GM23338 (cell line): ENCODE results near the gene PHETA2. TPM values are rescaled to one million over a fixed set of nuclear protein-coding genes. Genes with fewer than 3 reads are reported as not detected.

Source experiments
- ATAC-seq: fragments of 200-7000 bp; cut with Tn5 transposase; 3 replicates; pipeline ENCODE4 v1.9.1; 2020
- DNase-seq: peaks from one replicate; pipeline ENCODE4 v3.0.0-alpha.2; 2015; ENCODE audit warnings: low spot score
- H2AFZ ChIP-seq: fragments of 200-600 bp; sonication (generic); 2 replicates; pipeline ENCODE4 v1.8.0; 2016; ENCODE audit warnings: antibody characterized with exemption, mild to moderate bottlenecking, moderate library complexity
- H3F3A ChIP-seq: fragments of 200-600 bp; sonication (generic); replicated peaks from 2 replicates; pipeline ENCODE4 v1.8.0; 2017; ENCODE audit warnings: antibody characterized with exemption, mixed run types, low read depth
- H3K27ac ChIP-seq: fragments of 200-600 bp; sonication (generic); 2 replicates; pipeline ENCODE4 v1.6.1; 2016; ENCODE audit warnings: low read depth
- H3K27me3 ChIP-seq: fragments of 200-600 bp; sonication (generic); 2 replicates; pipeline ENCODE4 v1.8.0; 2016; ENCODE audit warnings: mild to moderate bottlenecking, mixed run types, moderate library complexity; ENCODE audit not compliant: insufficient read depth
- H3K36me3 ChIP-seq: fragments of 200-600 bp; sonication (generic); 2 replicates; pipeline ENCODE4 v1.8.0; 2016; ENCODE audit warnings: mild to moderate bottlenecking; ENCODE audit not compliant: insufficient read depth
- H3K4me1 ChIP-seq: fragments of 200-600 bp; sonication (generic); 2 replicates; pipeline ENCODE4 v1.8.0; 2016; ENCODE audit warnings: mild to moderate bottlenecking, moderate library complexity; ENCODE audit not compliant: insufficient read depth
- H3K4me2 ChIP-seq: fragments of 200-600 bp; sonication (generic); 2 replicates; pipeline ENCODE4 v1.7.1; 2017; ENCODE audit warnings: mixed run types
- H3K4me3 ChIP-seq: fragments of 200-600 bp; sonication (generic); 2 replicates; pipeline ENCODE4 v1.6.1; 2016; ENCODE audit warnings: mixed run types
- H3K79me2 ChIP-seq: fragments of 200-600 bp; sonication (generic); replicated peaks from 2 replicates; pipeline ENCODE4 v1.8.0; 2017; ENCODE audit warnings: mild to moderate bottlenecking; ENCODE audit not compliant: insufficient read depth
- H3K9me2 ChIP-seq: fragments of 200-600 bp; sonication (generic); 2 replicates; pipeline ENCODE4 v1.8.0; 2017; ENCODE audit not compliant: insufficient read depth
- H4K20me1 ChIP-seq: fragments of 200-600 bp; sonication (generic); replicated peaks from 2 replicates; pipeline ENCODE4 v1.8.0; 2017; ENCODE audit warnings: mild to moderate bottlenecking; ENCODE audit not compliant: insufficient read depth
- H3K27ac Mint-ChIP-seq: 2 replicates; pipeline ENCODE4 v1.8.0; 2020; ENCODE audit warnings: inconsistent platforms, mild to moderate bottlenecking, moderate library complexity, mixed read lengths
- H3K27me3 Mint-ChIP-seq: 3 replicates; pipeline ENCODE4 v1.8.0; 2022; ENCODE audit warnings: low read depth, mild to moderate bottlenecking, moderate library complexity, mixed read lengths, inconsistent platforms; ENCODE audit not compliant: insufficient read depth, poor library complexity
- H3K36me3 Mint-ChIP-seq: 3 replicates; pipeline ENCODE4 v1.8.0; 2021; ENCODE audit warnings: low read depth, mild to moderate bottlenecking, inconsistent platforms, moderate library complexity, mixed read lengths
- H3K4me1 Mint-ChIP-seq: 3 replicates; pipeline ENCODE4 v1.8.0; 2020; ENCODE audit warnings: mild to moderate bottlenecking, inconsistent platforms, mixed read lengths
- H3K4me3 Mint-ChIP-seq: 3 replicates; pipeline ENCODE4 v1.8.0; 2021; ENCODE audit warnings: moderate library complexity, mild to moderate bottlenecking, inconsistent platforms, mixed read lengths
- H3K9me3 Mint-ChIP-seq: 3 replicates; pipeline ENCODE4 v1.8.0; 2020; ENCODE audit warnings: moderate library complexity, mild to moderate bottlenecking, inconsistent platforms, mixed read lengths
- CREB1 ChIP-seq: fragments of 250-450 bp; sonication (Bioruptor Pico); IDR thresholded peaks from 2 replicates; pipeline ENCODE4 v1.5.0; 2020; ENCODE audit warnings: low read depth, mild to moderate bottlenecking, moderate library complexity
- EZH2 ChIP-seq: fragments of 200-600 bp; sonication (generic); IDR thresholded peaks from one replicate; pipeline ENCODE4 v1.8.0; 2017; ENCODE audit warnings: antibody characterized with exemption, mild to moderate bottlenecking, low read depth; ENCODE audit not compliant: unreplicated experiment
- EZH2phosphoT487 ChIP-seq: fragments of 200-600 bp; sonication (generic); IDR thresholded peaks from one replicate; pipeline ENCODE4 v1.8.1; 2018; ENCODE audit warnings: antibody characterized with exemption; ENCODE audit not compliant: unreplicated experiment
- JUNB ChIP-seq: IDR thresholded peaks from one replicate; pipeline ENCODE4 v1.6.1; 2016; ENCODE audit warnings: antibody characterized with exemption; ENCODE audit not compliant: unreplicated experiment
- POLR2AphosphoS5 ChIP-seq: IDR thresholded peaks from 2 replicates; pipeline ENCODE4 v1.6.1; 2016; ENCODE audit warnings: antibody characterized with exemption, low read depth
- STAT1 ChIP-seq: IDR thresholded peaks from one replicate; pipeline ENCODE4 v1.6.1; 2016; ENCODE audit warnings: antibody characterized with exemption; ENCODE audit not compliant: unreplicated experiment
- ZNF114 ChIP-seq: fragments of 250-450 bp; sonication (Bioruptor Pico); IDR thresholded peaks from 2 replicates; pipeline ENCODE4 v1.5.0; 2020; ENCODE audit warnings: mild to moderate bottlenecking, moderate library complexity
- ZNF331 ChIP-seq: fragments of 250-450 bp; sonication (Bioruptor Pico); IDR thresholded peaks from 2 replicates; pipeline ENCODE4 v1.5.0; 2020; ENCODE audit warnings: low read depth, mild to moderate bottlenecking, moderate library complexity
- polyA plus RNA-seq: library from polyadenylated mRNA; unstranded; fragments of >200 nt; fragmentation: Nextera tagmentation; extraction: Ambion mirVana; gene quantifications from 2 replicates; pipeline ENCODE4 v1.2.1, GENCODE V29; 2016
- total RNA-seq: library from RNA; depleted of rRNA; stranded (reverse); fragments of >200 nt; shearing (Covaris generic); gene quantifications from 2 replicates; pipeline ENCODE4 v1.2.3, GENCODE V29; 2014
- TF ChIP-seq, protein P1 (sequence below): fragments of 250-450 bp; sonication (Bioruptor Pico); IDR thresholded peaks from 2 replicates; pipeline ENCODE4 v1.5.0; 2020; ENCODE audit warnings: mild to moderate bottlenecking, moderate library complexity
- TF ChIP-seq, protein P2 (sequence below): IDR thresholded peaks from 2 replicates; pipeline ENCODE4 v1.6.1; 2016; ENCODE audit warnings: antibody characterized with exemption
- TF ChIP-seq, protein P3 (sequence below): IDR thresholded peaks from one replicate; pipeline ENCODE4 v1.6.1; 2018; ENCODE audit warnings: antibody characterized with exemption; ENCODE audit not compliant: unreplicated experiment

PHETA2 gene
- total and polyA plus RNA-seq, 2 experiments from 2014 or later: 4.5 to 7.6 TPM

DNA sequence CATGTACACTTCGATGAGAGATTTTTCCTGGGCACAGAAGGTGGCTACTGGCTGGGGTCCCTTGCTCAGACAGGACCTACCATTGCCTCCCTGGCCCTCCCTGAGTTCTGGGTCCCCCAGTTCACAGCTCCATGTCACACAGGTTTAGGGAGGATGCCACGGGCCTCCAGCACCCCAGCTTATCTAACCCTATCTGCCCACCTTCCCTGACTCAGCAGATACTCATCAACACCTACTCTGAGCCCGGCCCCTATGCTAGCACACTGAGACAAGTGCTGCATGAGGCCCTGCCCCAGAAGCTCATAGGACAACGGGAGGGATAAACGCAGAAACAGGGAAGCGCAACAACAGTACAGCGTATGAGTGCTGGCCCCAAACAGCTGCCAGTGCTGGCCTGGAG, 13.0 kb upstream of the PHETA2 start:
- no peak overlapping the region for H3K27ac ChIP-seq
- Mint-ChIP-seq H3K4me1 (peaks cover 10% of the 10 kb centered on the region), H3K27ac (no peak overlapping the region), H3K27me3 (peaks cover 8% of the 10 kb centered on the region), H3K4me3 (no peak overlapping the region), H3K36me3 (peaks cover 73% of the 10 kb centered on the region), H3K9me3 (peaks cover 29% of the 10 kb centered on the region)
- H4K20me1 ChIP-seq: no peaks in the 10 kb centered on the region
- TF ChIP-seq POLR2AphosphoS5: no peak
- TF ChIP-seq JUNB: no peak
- H3K79me2 ChIP-seq: no peaks in the 10 kb centered on the region
- H3K36me3 ChIP-seq: peaks cover 3% of the 10 kb centered on the region; the same call in 1 of the 2 replicates
- no peak for ATAC-seq
- H3K9me2 ChIP-seq: peaks cover 5% of the 10 kb centered on the region; the same call in 1 of the 2 replicates
- H3K4me3 ChIP-seq: no peak overlapping the region
- H3K4me1 ChIP-seq: peaks cover 9% of the 10 kb centered on the region
- no peaks in the 10 kb centered on the region for H3F3A ChIP-seq
- H3K27me3 ChIP-seq: no peaks in the 10 kb centered on the region
- no peak for DNase-seq
- H2AFZ ChIP-seq: no peak overlapping the region
- H3K4me2 ChIP-seq: no peak overlapping the region

DNA sequence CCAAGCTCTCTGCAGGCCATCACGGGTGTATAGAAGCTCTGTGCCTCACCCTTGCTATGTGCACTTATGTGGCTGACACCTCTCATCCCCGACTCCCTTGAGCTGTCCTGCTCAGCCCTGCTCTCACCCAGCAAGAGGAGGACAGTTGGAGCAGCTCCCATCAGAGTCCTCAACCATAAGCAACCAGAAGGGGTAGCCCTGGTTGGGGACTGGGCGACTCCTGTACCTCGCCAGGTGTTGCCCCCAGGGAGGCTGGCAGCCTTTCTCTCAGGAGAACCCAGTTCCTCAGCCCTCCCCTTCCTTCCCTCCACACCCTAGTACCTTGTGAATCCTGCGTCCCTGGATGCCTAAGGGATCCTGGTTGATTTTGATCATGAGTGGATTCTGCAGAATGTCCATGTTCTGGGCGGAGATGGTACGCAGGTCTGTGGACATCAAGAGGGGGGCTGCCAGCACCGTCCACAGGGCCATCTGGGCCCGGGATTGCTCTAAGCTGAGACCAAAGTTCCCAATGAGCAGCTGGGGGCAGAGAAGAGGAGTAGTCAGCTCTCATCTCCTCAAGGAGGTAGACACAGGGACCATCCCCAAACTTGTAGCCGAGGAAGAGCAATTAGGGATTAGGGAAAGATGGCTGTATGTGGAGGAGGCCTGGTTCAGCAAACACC, 11.4 kb upstream of the PHETA2 start:
- Mint-ChIP-seq H3K36me3 (peaks cover 75% of the 10 kb centered on the region), H3K4me1 (peaks cover 13% of the 10 kb centered on the region), H3K4me3 (no peak overlapping the region), H3K27ac (no peak overlapping the region; the same call in 1 of the 2 replicates), H3K27me3 (peaks cover 9% of the 10 kb centered on the region), H3K9me3 (peaks cover 14% of the 10 kb centered on the region)
- no peak for ATAC-seq
- Histone ChIP-seq H2AFZ (no peak overlapping the region), H3K27ac (no peak overlapping the region), H4K20me1 (no peaks in the 10 kb centered on the region), H3K4me1 (peaks cover 9% of the 10 kb centered on the region), H3K36me3 (peaks cover 3% of the 10 kb centered on the region; the same call in 1 of the 2 replicates), H3F3A (no peaks in the 10 kb centered on the region), H3K79me2 (no peaks in the 10 kb centered on the region), H3K4me2 (no peak overlapping the region), H3K9me2 (peaks cover 5% of the 10 kb centered on the region; the same call in 1 of the 2 replicates), H3K27me3 (no peaks in the 10 kb centered on the region), H3K4me3 (no peak overlapping the region)
- DNase-seq: no peak
- no peak for TF ChIP-seq ZNF114 (CRISPR knock-in tag)
- no peak for TF ChIP-seq STAT1
- TF ChIP-seq, protein P1, sequence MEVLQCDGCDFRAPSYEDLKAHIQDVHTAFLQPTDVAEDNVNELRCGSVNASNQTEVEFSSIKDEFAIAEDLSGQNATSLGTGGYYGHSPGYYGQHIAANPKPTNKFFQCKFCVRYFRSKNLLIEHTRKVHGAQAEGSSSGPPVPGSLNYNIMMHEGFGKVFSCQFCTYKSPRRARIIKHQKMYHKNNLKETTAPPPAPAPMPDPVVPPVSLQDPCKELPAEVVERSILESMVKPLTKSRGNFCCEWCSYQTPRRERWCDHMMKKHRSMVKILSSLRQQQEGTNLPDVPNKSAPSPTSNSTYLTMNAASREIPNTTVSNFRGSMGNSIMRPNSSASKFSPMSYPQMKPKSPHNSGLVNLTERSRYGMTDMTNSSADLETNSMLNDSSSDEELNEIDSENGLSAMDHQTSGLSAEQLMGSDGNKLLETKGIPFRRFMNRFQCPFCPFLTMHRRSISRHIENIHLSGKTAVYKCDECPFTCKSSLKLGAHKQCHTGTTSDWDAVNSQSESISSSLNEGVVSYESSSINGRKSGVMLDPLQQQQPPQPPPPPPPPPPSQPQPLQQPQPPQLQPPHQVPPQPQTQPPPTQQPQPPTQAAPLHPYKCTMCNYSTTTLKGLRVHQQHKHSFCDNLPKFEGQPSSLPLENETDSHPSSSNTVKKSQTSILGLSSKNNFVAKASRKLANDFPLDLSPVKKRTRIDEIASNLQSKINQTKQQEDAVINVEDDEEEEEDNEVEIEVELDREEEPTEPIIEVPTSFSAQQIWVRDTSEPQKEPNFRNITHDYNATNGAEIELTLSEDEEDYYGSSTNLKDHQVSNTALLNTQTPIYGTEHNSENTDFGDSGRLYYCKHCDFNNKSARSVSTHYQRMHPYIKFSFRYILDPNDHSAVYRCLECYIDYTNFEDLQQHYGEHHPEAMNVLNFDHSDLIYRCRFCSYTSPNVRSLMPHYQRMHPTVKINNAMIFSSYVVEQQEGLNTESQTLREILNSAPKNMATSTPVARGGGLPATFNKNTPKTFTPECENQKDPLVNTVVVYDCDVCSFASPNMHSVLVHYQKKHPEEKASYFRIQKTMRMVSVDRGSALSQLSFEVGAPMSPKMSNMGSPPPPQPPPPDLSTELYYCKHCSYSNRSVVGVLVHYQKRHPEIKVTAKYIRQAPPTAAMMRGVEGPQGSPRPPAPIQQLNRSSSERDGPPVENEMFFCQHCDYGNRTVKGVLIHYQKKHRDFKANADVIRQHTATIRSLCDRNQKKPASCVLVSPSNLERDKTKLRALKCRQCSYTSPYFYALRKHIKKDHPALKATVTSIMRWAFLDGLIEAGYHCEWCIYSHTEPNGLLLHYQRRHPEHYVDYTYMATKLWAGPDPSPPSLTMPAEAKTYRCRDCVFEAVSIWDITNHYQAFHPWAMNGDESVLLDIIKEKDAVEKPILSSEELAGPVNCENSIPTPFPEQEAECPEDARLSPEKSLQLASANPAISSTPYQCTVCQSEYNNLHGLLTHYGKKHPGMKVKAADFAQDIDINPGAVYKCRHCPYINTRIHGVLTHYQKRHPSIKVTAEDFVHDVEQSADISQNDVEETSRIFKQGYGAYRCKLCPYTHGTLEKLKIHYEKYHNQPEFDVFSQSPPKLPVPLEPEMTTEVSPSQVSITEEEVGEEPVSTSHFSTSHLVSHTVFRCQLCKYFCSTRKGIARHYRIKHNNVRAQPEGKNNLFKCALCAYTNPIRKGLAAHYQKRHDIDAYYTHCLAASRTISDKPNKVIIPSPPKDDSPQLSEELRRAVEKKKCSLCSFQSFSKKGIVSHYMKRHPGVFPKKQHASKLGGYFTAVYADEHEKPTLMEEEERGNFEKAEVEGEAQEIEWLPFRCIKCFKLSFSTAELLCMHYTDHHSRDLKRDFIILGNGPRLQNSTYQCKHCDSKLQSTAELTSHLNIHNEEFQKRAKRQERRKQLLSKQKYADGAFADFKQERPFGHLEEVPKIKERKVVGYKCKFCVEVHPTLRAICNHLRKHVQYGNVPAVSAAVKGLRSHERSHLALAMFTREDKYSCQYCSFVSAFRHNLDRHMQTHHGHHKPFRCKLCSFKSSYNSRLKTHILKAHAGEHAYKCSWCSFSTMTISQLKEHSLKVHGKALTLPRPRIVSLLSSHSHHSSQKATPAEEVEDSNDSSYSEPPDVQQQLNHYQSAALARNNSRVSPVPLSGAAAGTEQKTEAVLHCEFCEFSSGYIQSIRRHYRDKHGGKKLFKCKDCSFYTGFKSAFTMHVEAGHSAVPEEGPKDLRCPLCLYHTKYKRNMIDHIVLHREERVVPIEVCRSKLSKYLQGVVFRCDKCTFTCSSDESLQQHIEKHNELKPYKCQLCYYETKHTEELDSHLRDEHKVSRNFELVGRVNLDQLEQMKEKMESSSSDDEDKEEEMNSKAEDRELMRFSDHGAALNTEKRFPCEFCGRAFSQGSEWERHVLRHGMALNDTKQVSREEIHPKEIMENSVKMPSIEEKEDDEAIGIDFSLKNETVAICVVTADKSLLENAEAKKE (CRISPR knock-in tag): no peak
- no peak for TF ChIP-seq ZNF331 (CRISPR knock-in tag)
- no peak for TF ChIP-seq JUNB
- no peak for TF ChIP-seq EZH2
- TF ChIP-seq EZH2phosphoT487: no peak
- TF ChIP-seq CREB1: no peak
- TF ChIP-seq, protein P2, sequence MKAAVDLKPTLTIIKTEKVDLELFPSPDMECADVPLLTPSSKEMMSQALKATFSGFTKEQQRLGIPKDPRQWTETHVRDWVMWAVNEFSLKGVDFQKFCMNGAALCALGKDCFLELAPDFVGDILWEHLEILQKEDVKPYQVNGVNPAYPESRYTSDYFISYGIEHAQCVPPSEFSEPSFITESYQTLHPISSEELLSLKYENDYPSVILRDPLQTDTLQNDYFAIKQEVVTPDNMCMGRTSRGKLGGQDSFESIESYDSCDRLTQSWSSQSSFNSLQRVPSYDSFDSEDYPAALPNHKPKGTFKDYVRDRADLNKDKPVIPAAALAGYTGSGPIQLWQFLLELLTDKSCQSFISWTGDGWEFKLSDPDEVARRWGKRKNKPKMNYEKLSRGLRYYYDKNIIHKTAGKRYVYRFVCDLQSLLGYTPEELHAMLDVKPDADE: no peak
- TF ChIP-seq, protein P3, sequence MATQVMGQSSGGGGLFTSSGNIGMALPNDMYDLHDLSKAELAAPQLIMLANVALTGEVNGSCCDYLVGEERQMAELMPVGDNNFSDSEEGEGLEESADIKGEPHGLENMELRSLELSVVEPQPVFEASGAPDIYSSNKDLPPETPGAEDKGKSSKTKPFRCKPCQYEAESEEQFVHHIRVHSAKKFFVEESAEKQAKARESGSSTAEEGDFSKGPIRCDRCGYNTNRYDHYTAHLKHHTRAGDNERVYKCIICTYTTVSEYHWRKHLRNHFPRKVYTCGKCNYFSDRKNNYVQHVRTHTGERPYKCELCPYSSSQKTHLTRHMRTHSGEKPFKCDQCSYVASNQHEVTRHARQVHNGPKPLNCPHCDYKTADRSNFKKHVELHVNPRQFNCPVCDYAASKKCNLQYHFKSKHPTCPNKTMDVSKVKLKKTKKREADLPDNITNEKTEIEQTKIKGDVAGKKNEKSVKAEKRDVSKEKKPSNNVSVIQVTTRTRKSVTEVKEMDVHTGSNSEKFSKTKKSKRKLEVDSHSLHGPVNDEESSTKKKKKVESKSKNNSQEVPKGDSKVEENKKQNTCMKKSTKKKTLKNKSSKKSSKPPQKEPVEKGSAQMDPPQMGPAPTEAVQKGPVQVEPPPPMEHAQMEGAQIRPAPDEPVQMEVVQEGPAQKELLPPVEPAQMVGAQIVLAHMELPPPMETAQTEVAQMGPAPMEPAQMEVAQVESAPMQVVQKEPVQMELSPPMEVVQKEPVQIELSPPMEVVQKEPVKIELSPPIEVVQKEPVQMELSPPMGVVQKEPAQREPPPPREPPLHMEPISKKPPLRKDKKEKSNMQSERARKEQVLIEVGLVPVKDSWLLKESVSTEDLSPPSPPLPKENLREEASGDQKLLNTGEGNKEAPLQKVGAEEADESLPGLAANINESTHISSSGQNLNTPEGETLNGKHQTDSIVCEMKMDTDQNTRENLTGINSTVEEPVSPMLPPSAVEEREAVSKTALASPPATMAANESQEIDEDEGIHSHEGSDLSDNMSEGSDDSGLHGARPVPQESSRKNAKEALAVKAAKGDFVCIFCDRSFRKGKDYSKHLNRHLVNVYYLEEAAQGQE: no peak
- TF ChIP-seq POLR2AphosphoS5: no peak
